ENCODE data around the gene SPDYE9.
"Not testable (repeated sequence)": the region's sequence is repeated elsewhere in the genome, so short reads cannot be mapped to it uniquely, and the experiment has no call there.

The SPDYE9 gene, protein sequence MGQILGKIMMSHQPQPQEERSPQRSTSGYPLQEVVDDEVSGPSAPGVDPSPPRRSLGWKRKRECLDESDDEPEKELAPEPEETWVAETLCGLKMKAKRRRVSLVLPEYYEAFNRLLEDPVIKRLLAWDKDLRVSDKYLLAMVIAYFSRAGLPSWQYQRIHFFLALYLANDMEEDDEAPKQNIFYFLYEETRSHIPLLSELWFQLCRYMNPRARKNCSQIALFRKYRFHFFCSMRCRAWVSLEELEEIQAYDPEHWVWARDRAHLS

DNA sequence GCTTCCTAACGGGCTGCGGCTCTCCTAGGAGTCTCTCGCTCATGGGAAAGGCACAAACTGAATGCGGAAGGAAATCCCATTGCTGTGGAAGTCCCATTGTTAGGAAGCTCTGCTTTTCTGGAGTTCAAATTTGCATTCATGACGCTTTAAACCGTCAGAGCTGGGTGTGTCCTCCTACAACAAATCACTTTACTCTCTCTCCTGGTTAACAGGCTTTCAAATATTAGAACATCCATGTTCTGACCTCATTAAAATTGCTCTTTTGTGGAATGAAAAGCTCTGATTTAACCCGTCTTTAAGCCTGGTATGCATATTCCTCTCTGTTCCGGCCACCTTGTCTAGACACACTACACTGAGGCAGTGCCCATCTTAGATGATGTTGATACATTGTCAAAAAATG, at the start of gene SPDYE9:
SPDYE9 (minus strand) TSS at position 101 of the 400 bp plus-strand sequence. CDS start 1,800 bp downstream, outside the sequence.
- DNase-seq = not testable (repeated sequence)

DNA sequence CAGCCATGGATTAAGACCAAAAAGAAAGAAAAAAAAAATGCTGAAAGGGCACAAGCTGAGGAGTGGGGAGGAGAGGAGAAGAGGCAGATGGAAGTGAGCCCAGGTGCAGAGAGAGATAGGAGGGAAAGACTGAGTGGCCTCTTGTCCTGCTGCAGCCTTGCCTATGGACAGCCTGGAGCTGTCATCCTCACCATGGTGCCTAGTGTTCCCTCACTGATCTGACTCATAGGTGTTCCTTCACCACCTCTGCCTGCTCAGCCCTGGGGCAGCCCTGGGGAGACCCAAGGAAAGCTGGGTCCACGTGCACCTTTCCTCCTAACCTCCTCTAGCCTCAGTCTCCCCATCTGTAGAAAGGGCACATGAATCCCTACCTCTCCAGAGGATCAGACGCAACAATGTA, 49.0 kb upstream of the SPDYE9 start:
- DNase-seq = not testable (repeated sequence)

DNA sequence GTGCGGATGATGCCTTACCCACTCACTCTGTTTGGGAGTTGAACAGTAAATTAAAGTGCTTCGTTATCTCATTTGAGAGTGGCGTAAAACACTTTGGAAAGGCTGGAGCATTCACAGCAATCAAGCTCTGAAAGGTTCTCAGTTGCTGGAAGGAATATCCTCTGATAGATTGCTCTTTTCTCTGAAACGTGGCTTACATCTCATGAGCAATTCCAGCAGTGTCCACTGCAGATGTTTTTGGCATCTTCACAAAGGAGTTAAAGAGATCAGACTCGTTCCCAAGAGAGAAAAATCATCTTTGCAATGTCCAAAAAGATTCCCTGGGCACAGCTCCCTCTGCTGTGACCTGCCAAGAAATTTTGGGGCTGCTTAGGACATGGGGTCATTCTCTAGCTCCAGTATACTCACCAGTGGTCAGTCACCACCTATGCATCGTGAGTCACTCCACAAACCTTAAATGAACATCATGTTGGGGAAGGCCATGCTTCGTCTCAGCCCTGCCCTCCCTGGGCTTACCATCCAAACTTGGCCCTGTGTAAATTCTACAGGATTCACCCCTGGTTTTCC, 46.9 kb upstream of the SPDYE9 start:
- DNase-seq = not testable (repeated sequence)

DNA sequence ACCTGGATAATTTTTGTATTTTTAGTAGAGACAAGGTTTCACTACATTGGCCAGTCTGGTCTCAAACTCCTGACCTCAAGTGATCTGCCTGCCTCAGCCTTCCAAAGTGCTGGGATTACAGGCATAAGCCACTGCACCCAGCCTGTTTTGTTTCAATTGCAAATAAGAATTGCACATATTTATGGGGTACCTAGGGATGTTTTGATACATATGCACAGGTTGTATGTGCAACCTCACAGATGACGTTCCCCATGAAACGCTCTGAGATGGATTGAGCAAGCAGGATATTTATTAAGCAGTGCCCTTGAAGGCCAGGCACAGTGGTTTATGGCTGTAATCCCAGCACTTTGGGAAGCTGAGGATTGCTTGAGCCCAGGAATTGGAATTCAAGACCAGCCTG, 44.8 kb upstream of the SPDYE9 start:
- DNase-seq = not testable (repeated sequence)

DNA sequence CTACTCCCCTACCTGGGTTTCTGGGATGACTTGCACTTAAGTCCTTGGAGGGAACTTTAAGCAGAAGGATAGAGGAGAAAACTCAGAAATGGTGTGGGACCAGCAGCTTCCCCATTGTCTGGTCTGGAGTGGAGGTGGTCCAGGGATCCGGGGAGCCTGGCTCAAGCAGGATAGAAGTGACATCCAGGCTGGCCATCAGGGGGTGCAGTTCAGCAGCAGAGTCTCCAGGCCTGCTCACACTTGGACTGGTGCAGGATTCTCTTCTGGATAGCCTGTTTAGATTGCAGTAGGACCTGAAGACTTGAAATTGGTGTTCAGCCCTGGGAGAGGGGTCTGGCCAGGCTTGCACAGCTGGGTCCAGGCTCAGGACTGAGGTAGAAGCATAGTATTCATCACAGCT, 38.3 kb upstream of the SPDYE9 start:
- not testable (repeated sequence) for DNase-seq

DNA sequence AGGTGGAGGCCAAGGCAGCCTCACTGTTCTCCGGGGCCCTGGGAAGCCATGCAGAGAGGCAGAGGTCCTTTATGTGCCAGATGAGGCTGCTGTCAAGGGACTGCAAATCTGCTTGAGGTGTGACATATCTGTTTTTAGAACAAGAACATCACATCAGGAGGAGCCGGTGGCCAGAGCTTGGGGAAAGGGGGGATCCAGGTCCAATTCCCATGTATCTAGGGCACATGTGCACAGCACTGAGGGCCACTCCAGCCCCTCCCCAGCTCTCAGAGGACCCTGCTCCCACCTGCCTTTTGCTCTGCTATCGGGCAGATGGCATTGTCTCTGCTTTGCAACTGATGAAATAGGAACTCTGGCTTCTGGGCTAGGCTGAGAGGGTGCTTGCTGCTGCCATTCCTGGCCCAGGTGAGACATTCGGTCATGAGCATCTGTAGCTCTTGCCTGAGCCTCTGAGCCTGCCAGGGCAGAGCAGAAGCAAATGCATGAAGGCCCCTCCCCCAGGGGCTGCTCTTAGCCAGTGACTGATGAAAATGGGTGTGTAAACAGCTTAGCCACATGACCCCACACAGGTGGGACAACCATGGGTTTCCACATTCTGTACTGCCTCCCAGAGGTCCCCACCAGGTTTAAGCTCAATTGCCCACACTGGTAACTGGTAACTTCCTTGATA, 37.1 kb upstream of the SPDYE9 start:
- not testable (repeated sequence) for DNase-seq

DNA sequence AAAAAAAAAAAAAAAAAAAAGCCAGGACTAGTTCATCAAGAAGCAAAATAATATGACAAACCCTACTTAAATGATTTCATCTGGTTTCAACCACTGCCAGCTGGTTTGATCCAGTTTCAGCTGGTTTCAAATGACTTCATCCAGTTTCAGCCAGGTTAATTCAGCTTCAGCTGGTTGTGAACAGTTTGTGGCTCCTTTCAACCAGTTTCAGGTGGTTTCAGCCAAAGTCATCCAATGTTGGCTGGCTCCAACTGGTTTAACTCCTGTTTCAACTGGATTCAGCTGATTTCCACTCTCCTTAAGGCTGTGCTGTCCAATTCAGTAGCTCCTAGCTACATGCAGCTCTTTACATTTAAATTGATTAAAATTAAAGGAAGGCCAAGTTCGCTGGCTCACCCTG, 32.3 kb upstream of the SPDYE9 start:
- not testable (repeated sequence) for DNase-seq

DNA sequence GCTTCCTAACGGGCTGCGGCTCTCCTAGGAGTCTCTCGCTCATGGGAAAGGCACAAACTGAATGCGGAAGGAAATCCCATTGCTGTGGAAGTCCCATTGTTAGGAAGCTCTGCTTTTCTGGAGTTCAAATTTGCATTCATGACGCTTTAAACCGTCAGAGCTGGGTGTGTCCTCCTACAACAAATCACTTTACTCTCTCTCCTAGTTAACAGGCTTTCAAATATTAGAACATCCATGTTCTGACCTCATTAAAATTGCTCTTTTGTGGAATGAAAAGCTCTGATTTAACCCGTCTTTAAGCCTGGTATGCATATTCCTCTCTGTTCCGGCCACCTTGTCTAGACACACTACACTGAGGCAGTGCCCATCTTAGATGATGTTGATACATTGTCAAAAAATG, 28.0 kb downstream of the SPDYE9 start, which contains the start of gene SPDYE11:
SPDYE11 (minus strand) TSS at position 101 of the 400 bp plus-strand sequence. CDS start 1,800 bp downstream, outside the sequence.
- DNase-seq = not testable (repeated sequence)

DNA sequence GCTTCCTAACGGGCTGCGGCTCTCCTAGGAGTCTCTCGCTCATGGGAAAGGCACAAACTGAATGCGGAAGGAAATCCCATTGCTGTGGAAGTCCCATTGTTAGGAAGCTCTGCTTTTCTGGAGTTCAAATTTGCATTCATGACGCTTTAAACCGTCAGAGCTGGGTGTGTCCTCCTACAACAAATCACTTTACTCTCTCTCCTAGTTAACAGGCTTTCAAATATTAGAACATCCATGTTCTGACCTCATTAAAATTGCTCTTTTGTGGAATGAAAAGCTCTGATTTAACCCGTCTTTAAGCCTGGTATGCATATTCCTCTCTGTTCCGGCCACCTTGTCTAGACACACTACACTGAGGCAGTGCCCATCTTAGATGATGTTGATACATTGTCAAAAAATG, 56.2 kb downstream of the SPDYE9 start, which contains the start of gene SPDYE8:
SPDYE8 (minus strand) TSS at position 101 of the 400 bp plus-strand sequence. CDS start 1,800 bp downstream, outside the sequence.
- not testable (repeated sequence) for DNase-seq

Measured in NCI-H446 treated with DMSO at 0.1 percent for 48 hours (cell line).